Hepatocyte (in vitro differentiated cells): ENCODE measurements around the gene TSACC. TPM values are rescaled to one million over a fixed set of nuclear protein-coding genes. Genes with fewer than 3 reads are reported as not detected.
"Not testable (repeated sequence)": the region's sequence is repeated elsewhere in the genome, so short reads cannot be mapped to it uniquely, and the experiment has no call there.

ENCODE experiments used
- DNase-seq: peaks from one replicate; pipeline ENCODE4 v3.0.0-alpha.2; 2016; ENCODE audit warnings: low spot score
- H2AFZ ChIP-seq: fragments of 200-600 bp; sonication (generic); 2 replicates; pipeline ENCODE4 v1.6.0; 2016; ENCODE audit warnings: antibody characterized with exemption, mild to moderate bottlenecking
- H3K27ac ChIP-seq: fragments of 200-600 bp; sonication (generic); 2 replicates; pipeline ENCODE4 v1.5.1; 2016; ENCODE audit warnings: mild to moderate bottlenecking
- H3K27me3 ChIP-seq: fragments of 200-600 bp; sonication (generic); 2 replicates; pipeline ENCODE4 v1.6.1; 2016
- H3K36me3 ChIP-seq: fragments of 200-600 bp; sonication (generic); replicated peaks from 2 replicates; pipeline ENCODE4 v1.5.1; 2016; ENCODE audit warnings: low read depth; ENCODE audit not compliant: insufficient read depth
- H3K4me1 ChIP-seq: fragments of 200-600 bp; sonication (generic); 2 replicates; pipeline ENCODE4 v1.5.1; 2016; ENCODE audit warnings: mild to moderate bottlenecking, moderate library complexity; ENCODE audit not compliant: insufficient read depth
- H3K4me2 ChIP-seq: fragments of 200-600 bp; sonication (generic); 2 replicates; pipeline ENCODE4 v1.6.0; 2016
- H3K4me3 ChIP-seq: fragments of 200-600 bp; sonication (generic); 2 replicates; pipeline ENCODE4 v1.5.1; 2016; ENCODE audit warnings: mild to moderate bottlenecking
- H3K79me2 ChIP-seq: fragments of 200-600 bp; sonication (generic); 2 replicates; pipeline ENCODE4 v1.6.0; 2017; ENCODE audit warnings: mild to moderate bottlenecking
- H3K9me2 ChIP-seq: fragments of 200-600 bp; sonication (generic); replicated peaks from 2 replicates; pipeline ENCODE4 v1.6.0; 2017; ENCODE audit warnings: mild to moderate bottlenecking; ENCODE audit not compliant: insufficient read depth
- H3K9me3 ChIP-seq: fragments of 200-600 bp; sonication (generic); 2 replicates; pipeline ENCODE4 v1.5.1; 2016; ENCODE audit warnings: low read depth, mild to moderate bottlenecking
- H4K20me1 ChIP-seq: fragments of 200-600 bp; sonication (generic); 2 replicates; pipeline ENCODE4 v1.6.0; 2016; ENCODE audit warnings: mild to moderate bottlenecking; ENCODE audit not compliant: insufficient read depth, poor library complexity, severe bottlenecking
- EZH2 ChIP-seq: fragments of 200-600 bp; sonication (generic); IDR thresholded peaks from 2 replicates; pipeline ENCODE4 v1.6.1; 2016; ENCODE audit warnings: antibody characterized with exemption, mild to moderate bottlenecking, borderline replicate concordance
- EZH2phosphoT487 ChIP-seq: fragments of 200-600 bp; sonication (generic); IDR thresholded peaks from one replicate; pipeline ENCODE4 v1.6.1; 2018; ENCODE audit warnings: antibody characterized with exemption, mild to moderate bottlenecking, low read depth, moderate library complexity; ENCODE audit not compliant: unreplicated experiment, severe bottlenecking
- WGBS: methylation state at CpG from one replicate; pipeline ENCODE4 v1.1.6; 2016; ENCODE audit warnings: low lambda C conversion rate; ENCODE audit errors: missing lambda C conversion rate; 5-methylcytosine and 5-hydroxymethylcytosine counted together
- polyA plus RNA-seq: library from polyadenylated mRNA; unstranded; fragments of >200 nt; fragmentation: Nextera tagmentation; extraction: Ambion mirVana; gene quantifications from 2 replicates; pipeline ENCODE4 v1.2.1, GENCODE V29; 2016
- total RNA-seq: library from RNA; depleted of rRNA; stranded (reverse); fragments of >200 nt; gene quantifications from 2 replicates; pipeline ENCODE4 v1.2.3, GENCODE V29; 2014
- TF ChIP-seq, protein P1 (sequence below): fragments of 200-600 bp; sonication (generic); IDR thresholded peaks from 2 replicates; pipeline ENCODE4 v1.5.1; 2016; ENCODE audit warnings: antibody characterized with exemption, mild to moderate bottlenecking; ENCODE audit not compliant: poor library complexity

The TSACC gene
- total and polyA plus RNA-seq, 2 experiments from 2014 or later, result 1.5 TPM; not detected in 1

- no peak for DNase-seq
- WGBS, result 0% methylated on average over 12 of the region's 14 CpGs
- peak overlapping the region; percentile 34 for H2AFZ ChIP-seq
Observed at GRCh38 chr1:156337888-156338179, 492 bp upstream of the TSACC start.

GRCh38 chr1:156342166-156342955 lies 4.0 kb downstream of the TSACC start:
- no peaks in the 10 kb centered on the region for H3K9me3 ChIP-seq
- no peak overlapping the region for H3K4me2 ChIP-seq
- H3K27ac ChIP-seq, result no peak overlapping the region
- no peaks in the 10 kb centered on the region for H3K4me1 ChIP-seq
- TF ChIP-seq, protein P1, sequence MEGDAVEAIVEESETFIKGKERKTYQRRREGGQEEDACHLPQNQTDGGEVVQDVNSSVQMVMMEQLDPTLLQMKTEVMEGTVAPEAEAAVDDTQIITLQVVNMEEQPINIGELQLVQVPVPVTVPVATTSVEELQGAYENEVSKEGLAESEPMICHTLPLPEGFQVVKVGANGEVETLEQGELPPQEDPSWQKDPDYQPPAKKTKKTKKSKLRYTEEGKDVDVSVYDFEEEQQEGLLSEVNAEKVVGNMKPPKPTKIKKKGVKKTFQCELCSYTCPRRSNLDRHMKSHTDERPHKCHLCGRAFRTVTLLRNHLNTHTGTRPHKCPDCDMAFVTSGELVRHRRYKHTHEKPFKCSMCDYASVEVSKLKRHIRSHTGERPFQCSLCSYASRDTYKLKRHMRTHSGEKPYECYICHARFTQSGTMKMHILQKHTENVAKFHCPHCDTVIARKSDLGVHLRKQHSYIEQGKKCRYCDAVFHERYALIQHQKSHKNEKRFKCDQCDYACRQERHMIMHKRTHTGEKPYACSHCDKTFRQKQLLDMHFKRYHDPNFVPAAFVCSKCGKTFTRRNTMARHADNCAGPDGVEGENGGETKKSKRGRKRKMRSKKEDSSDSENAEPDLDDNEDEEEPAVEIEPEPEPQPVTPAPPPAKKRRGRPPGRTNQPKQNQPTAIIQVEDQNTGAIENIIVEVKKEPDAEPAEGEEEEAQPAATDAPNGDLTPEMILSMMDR, result no peak
- TF ChIP-seq EZH2phosphoT487 (no peak), EZH2 (no peak)
- peaks cover 4% of the 10 kb centered on the region for H3K79me2 ChIP-seq
- no peak for DNase-seq
- H4K20me1 ChIP-seq, result no peaks in the 10 kb centered on the region
- no peak overlapping the region for H3K4me3 ChIP-seq
- no peaks in the 10 kb centered on the region for H3K9me2 ChIP-seq
- no peaks in the 10 kb centered on the region for H3K36me3 ChIP-seq
- H3K27me3 ChIP-seq, result no peaks in the 10 kb centered on the region
- H2AFZ ChIP-seq, result no peak overlapping the region
- 82% methylated on average over 1 of the region's 1 CpG for WGBS

More at GRCh38 chr1:156337888-156338179, 492 bp upstream of the TSACC start:
- H3K9me3 ChIP-seq, result no peaks in the 10 kb centered on the region
- H3K27me3 ChIP-seq, result no peaks in the 10 kb centered on the region
- H3K4me1 ChIP-seq, result peaks cover 7% of the 10 kb centered on the region
- TF ChIP-seq, protein P1, result no peak
- TF ChIP-seq EZH2 (no peak), EZH2phosphoT487 (no peak)
- no peaks in the 10 kb centered on the region for H3K9me2 ChIP-seq
- peak overlapping the region; percentile 79 for H3K4me2 ChIP-seq
- H3K27ac ChIP-seq, result peak overlapping the region; percentile 49
- H3K4me3 ChIP-seq, result peak overlapping the region; percentile 52
- peaks cover 37% of the 10 kb centered on the region for H3K79me2 ChIP-seq
- peaks cover 9% of the 10 kb centered on the region for H4K20me1 ChIP-seq
- no peaks in the 10 kb centered on the region for H3K36me3 ChIP-seq

- Histone ChIP-seq H3K27ac (no peak overlapping the region), H3K79me2 (no peaks in the 10 kb centered on the region), H3K27me3 (no peaks in the 10 kb centered on the region), H3K36me3 (no peaks in the 10 kb centered on the region), H3K4me2 (no peak overlapping the region), H4K20me1 (no peaks in the 10 kb centered on the region), H3K4me3 (no peak overlapping the region), H3K9me3 (no peaks in the 10 kb centered on the region), H2AFZ (no peak overlapping the region), H3K9me2 (no peaks in the 10 kb centered on the region), H3K4me1 (no peaks in the 10 kb centered on the region)
- no peak for DNase-seq
- WGBS, result 79% methylated on average over 3 of the region's 3 CpGs
- TF ChIP-seq EZH2phosphoT487, result no peak
- TF ChIP-seq EZH2, result no peak
- TF ChIP-seq, protein P1, result no peak
Observed at GRCh38 chr1:156344409-156344808, 6.1 kb downstream of the TSACC start.

DNA sequence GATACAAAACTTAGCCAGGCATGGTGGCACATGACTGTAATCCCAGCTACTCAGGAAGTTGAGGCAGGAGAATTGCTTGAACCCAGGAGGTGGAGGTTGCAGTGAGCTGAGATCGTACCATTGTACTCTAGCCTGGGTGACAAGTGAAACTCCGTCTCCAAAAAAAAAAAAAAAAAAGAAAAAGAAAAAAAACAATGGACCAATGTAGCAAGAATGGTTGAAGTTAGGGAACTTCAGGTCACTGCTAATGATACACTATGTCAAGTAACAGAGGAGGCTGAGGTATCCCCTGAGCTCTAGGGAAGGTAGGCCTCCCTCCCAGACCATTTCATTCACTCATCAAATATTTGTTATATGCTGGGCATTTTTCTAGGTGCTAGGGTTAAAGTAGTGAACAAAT lies 7.7 kb downstream of the TSACC start:
- H3K79me2 ChIP-seq, DNase-seq, H3K4me3 ChIP-seq, H2AFZ ChIP-seq, H3K9me3 ChIP-seq, H3K36me3 ChIP-seq, H3K4me1 ChIP-seq, H3K4me2 ChIP-seq, H3K27me3 ChIP-seq, H4K20me1 ChIP-seq, H3K9me2 ChIP-seq, H3K27ac ChIP-seq: not testable (repeated sequence)
- WGBS, result 88% methylated on average over 2 of the region's 2 CpGs
